ENCODE measurements around the gene ACTL8.

DNA sequence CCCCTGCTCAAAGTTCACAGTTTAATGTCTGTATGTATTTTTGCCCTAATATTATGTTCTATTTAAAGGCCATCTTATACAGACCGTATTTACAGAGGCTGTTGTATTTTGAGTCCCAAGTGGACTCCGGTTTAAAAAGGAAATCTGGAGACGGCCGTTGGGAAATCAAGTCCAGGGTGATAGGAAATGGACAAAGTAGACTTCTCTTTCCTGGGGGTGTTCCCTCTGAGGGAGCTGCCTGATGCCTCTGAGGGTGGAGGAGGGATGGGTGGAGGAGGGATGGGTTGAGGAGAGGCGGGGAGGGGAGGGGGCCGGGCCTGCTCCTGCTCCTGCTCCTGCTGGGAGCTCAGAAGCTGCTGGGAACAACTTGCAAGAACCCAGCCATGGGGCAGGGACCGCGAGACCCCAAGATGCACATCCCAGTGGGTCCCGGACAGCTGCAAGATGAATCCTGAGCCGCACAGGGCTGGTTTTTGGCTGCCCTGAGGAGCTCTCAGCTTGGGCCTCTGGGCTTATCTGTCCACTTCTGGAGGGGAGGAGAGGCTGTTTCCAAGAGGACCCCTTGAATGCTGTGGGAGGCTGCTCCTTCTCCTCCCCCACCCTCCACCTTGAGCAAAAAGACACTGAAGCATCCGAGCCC is 12.0 kb upstream of the ACTL8 start:
- TF ChIP-seq, protein P1, sequence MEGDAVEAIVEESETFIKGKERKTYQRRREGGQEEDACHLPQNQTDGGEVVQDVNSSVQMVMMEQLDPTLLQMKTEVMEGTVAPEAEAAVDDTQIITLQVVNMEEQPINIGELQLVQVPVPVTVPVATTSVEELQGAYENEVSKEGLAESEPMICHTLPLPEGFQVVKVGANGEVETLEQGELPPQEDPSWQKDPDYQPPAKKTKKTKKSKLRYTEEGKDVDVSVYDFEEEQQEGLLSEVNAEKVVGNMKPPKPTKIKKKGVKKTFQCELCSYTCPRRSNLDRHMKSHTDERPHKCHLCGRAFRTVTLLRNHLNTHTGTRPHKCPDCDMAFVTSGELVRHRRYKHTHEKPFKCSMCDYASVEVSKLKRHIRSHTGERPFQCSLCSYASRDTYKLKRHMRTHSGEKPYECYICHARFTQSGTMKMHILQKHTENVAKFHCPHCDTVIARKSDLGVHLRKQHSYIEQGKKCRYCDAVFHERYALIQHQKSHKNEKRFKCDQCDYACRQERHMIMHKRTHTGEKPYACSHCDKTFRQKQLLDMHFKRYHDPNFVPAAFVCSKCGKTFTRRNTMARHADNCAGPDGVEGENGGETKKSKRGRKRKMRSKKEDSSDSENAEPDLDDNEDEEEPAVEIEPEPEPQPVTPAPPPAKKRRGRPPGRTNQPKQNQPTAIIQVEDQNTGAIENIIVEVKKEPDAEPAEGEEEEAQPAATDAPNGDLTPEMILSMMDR (IDR thresholded peaks at IDR 0.05), result no peak
- TF ChIP-seq EP300 (IDR thresholded peaks at IDR 0.05), result no peak

Measured in tibial nerve (tissue), 4 donors.